Osteocyte (in vitro differentiated cells): ENCODE data around the gene NSUN6. TPM values are rescaled to one million over a fixed set of nuclear protein-coding genes. Genes with fewer than 3 reads are reported as not detected.
A peak's percentile ranks its signal among the peaks of the same experiment; 100 is the strongest.
"Not testable (repeated sequence)": the region's sequence is repeated elsewhere in the genome, so short reads cannot be mapped to it uniquely, and the experiment has no call there.

Source experiments
- DNase-seq: peaks from one replicate; pipeline ENCODE4 v3.0.0; 2021; ENCODE audit warnings: mixed read lengths; ENCODE audit not compliant: unreplicated experiment; ENCODE audit errors: extremely low spot score
- H3K27ac Mint-ChIP-seq: one replicate; pipeline ENCODE4 v1.8.0; 2021; ENCODE audit warnings: mild to moderate bottlenecking, mixed read lengths; ENCODE audit not compliant: unreplicated experiment
- H3K27me3 Mint-ChIP-seq: one replicate; pipeline ENCODE4 v1.8.0; 2021; ENCODE audit warnings: mixed read lengths; ENCODE audit not compliant: unreplicated experiment
- H3K36me3 Mint-ChIP-seq: one replicate; pipeline ENCODE4 v1.8.0; 2021; ENCODE audit warnings: mixed read lengths; ENCODE audit not compliant: unreplicated experiment
- H3K4me1 Mint-ChIP-seq: one replicate; pipeline ENCODE4 v1.8.0; 2021; ENCODE audit warnings: mixed read lengths; ENCODE audit not compliant: unreplicated experiment
- H3K4me3 Mint-ChIP-seq: one replicate; pipeline ENCODE4 v1.8.0; 2021; ENCODE audit warnings: mild to moderate bottlenecking, moderate library complexity, mixed read lengths; ENCODE audit not compliant: unreplicated experiment
- H3K9me3 Mint-ChIP-seq: one replicate; pipeline ENCODE4 v1.8.0; 2021; ENCODE audit warnings: mixed read lengths; ENCODE audit not compliant: unreplicated experiment
- total RNA-seq: library from RNA; stranded (reverse); gene quantifications from 2 replicates; pipeline ENCODE4 v1.2.1, GENCODE V29; 2021
- TF ChIP-seq, protein P1 (sequence below): fragments of 200-600 bp; sonication (generic); IDR thresholded peaks from 2 replicates; pipeline ENCODE4 v1.5.0; 2021; ENCODE audit warnings: antibody characterized with exemption, mild to moderate bottlenecking, moderate library complexity

NSUN6 gene
- total RNA-seq, 1 donor from 2014 or later: 8.3 TPM

DNA sequence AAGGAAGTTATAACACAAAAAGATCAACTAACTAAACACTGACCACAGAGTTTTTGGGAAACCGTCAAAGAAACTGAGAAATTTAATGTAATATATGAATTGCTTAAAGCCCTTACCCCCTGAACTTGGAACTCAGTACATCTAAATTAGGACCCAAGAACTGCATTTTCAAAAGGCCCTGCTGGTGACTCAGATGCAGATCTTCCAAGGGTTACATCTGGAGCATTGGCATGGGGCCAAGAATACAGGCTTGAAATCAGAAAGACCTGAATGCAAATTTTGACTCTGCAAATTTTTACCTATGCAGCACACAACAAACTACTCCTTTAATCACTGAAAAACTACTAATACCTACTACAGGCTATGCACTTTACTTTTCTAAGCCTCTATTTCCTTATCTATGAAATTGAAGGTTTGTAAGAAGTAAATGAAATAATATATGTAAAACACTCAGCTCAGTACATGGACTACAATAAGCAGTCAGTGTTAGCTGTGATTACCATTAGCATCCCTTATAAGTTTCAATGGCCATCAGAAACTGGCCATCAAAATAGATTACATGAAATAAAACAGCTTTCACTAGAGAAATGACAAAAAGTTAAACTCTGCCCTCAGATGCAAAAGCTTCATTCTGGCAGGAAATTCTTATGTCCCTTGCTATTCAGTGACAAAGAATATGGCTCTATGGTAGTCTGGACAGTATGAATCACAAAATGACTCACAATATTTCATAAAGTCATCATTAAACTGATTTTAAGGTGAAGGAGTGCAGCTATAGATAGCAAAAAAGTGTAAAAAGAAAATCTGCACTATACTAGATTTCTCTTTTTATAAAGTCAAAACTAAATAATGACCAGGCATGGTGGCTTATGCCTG, 43.6 kb downstream of the NSUN6 start:
- TF ChIP-seq, protein P1, sequence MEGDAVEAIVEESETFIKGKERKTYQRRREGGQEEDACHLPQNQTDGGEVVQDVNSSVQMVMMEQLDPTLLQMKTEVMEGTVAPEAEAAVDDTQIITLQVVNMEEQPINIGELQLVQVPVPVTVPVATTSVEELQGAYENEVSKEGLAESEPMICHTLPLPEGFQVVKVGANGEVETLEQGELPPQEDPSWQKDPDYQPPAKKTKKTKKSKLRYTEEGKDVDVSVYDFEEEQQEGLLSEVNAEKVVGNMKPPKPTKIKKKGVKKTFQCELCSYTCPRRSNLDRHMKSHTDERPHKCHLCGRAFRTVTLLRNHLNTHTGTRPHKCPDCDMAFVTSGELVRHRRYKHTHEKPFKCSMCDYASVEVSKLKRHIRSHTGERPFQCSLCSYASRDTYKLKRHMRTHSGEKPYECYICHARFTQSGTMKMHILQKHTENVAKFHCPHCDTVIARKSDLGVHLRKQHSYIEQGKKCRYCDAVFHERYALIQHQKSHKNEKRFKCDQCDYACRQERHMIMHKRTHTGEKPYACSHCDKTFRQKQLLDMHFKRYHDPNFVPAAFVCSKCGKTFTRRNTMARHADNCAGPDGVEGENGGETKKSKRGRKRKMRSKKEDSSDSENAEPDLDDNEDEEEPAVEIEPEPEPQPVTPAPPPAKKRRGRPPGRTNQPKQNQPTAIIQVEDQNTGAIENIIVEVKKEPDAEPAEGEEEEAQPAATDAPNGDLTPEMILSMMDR: no peak
- no peak overlapping the region for H3K4me3 Mint-ChIP-seq
- no peaks in the 10 kb centered on the region for H3K27me3 Mint-ChIP-seq
- H3K4me1 Mint-ChIP-seq: peaks cover 12% of the 10 kb centered on the region
- H3K27ac Mint-ChIP-seq: peak overlapping the region; percentile 50
- no peak for DNase-seq
- no peaks in the 10 kb centered on the region for H3K9me3 Mint-ChIP-seq
- H3K36me3 Mint-ChIP-seq: peaks cover 2% of the 10 kb centered on the region

DNA sequence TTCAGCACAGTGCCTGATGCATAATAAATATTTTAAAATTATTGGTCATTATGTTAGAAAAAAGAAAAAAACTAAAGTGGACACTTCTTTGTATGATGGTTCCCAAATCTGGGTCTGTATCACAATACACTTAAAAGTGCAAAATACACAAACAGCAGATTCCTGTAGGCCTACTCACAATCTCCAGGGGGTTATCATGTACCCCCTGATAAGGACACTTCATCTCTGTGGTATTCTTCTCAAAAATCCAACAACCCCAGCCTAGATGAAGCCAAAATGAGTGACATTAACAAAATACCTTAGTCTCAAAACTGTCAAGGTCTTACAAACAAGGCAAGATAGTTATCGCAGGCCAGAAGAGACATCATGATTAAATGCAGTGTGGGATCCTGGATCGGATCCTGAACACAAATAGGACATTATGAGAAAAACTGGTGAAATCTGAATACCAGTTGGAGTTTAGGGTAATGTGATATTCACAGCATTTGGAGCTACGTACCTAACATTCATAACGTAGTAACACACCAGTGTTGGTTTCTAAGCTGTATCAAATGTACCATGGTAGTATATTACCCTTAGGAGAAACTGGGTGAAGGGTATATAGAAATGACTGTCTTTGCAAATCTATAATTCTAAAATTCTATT, 45.2 kb downstream of the NSUN6 start:
- TF ChIP-seq, protein P1: no peak
- DNase-seq: no peak
- Mint-ChIP-seq H3K9me3 (no peaks in the 10 kb centered on the region), H3K27ac (no peak overlapping the region), H3K27me3 (no peaks in the 10 kb centered on the region), H3K4me3 (no peak overlapping the region), H3K4me1 (peaks cover 12% of the 10 kb centered on the region), H3K36me3 (no peaks in the 10 kb centered on the region)

DNA sequence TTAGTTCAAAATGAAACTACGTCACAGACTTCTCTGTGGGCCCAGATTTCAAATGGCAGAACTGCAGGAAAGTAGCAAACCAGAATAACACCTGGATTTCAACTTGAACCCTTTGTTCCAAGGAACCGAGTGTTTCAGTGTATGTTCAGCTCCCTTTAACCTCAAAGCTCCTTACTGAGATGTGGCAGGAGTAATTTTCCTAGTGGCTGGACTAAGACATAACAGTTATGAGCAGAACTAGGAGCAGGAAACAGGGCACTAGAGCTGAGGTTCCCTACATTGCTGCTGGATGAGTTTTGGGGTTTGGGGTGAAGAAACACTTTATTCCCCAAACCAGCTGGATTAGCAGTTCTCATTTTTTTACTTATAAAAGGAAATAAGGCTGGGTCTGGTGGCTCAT, 50.1 kb downstream of the NSUN6 start:
- Mint-ChIP-seq H3K27ac (no peak overlapping the region), H3K9me3 (no peaks in the 10 kb centered on the region), H3K4me3 (no peak overlapping the region), H3K4me1 (no peaks in the 10 kb centered on the region), H3K27me3 (no peaks in the 10 kb centered on the region), H3K36me3 (no peaks in the 10 kb centered on the region)
- DNase-seq: no peak
- TF ChIP-seq, protein P1: peak; percentile 12

DNA sequence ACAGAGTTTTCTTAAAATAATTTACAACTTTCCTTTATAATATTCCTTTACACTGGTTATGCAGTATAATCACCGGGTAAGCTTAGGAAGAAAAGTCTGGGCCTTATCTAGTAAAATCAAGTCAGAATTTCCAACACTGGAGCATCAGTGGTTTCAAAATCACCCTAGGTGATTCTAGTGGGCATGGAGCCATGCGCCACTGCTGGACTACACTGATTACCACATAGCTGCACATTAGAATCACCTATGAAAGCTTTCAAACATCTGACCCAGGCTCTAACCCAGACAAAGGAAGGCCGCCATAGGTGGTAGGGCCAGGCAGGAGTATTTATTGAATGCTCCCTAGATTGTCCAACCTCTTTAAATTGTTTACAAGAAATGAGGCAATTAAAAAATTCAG, 52.0 kb downstream of the NSUN6 start:
- TF ChIP-seq, protein P1: no peak
- H3K27me3 Mint-ChIP-seq: no peaks in the 10 kb centered on the region
- H3K9me3 Mint-ChIP-seq: no peaks in the 10 kb centered on the region
- DNase-seq: no peak
- H3K4me3 Mint-ChIP-seq: no peak overlapping the region
- peaks cover 6% of the 10 kb centered on the region for H3K36me3 Mint-ChIP-seq
- H3K4me1 Mint-ChIP-seq: no peaks in the 10 kb centered on the region
- H3K27ac Mint-ChIP-seq: no peak overlapping the region

DNA sequence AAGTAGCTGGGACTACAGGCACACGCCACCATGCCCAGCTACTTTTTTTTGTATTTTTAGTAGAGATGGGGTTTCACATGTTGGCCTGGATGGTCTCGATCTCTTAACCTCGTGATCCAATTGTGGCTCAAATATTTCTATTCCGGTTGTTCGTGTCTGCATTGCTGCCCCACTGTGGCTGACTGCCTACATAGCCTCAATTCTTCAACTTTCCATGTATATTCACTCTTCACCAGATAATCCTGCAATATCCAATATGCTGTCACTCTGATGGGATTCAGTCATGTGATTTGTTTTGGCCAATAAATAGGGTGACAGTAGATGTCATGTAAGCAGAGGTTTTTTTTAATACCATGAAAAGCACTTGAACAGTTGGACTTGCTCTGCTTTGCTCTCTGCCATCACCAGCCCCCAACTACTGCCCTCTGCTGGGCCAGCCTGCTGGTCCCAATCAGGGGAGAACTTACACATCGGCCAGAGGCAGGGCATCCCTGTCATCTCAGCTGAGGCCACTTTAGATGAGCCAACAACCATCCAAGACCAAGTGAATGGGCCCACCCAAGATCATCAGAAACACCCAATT, 56.7 kb downstream of the NSUN6 start:
- Mint-ChIP-seq H3K27me3 (no peaks in the 10 kb centered on the region), H3K36me3 (peaks cover 14% of the 10 kb centered on the region), H3K4me3 (no peak overlapping the region), H3K27ac (no peak overlapping the region), H3K4me1 (no peaks in the 10 kb centered on the region), H3K9me3 (peaks cover 6% of the 10 kb centered on the region)
- DNase-seq: no peak
- TF ChIP-seq, protein P1: peak; percentile 8

DNA sequence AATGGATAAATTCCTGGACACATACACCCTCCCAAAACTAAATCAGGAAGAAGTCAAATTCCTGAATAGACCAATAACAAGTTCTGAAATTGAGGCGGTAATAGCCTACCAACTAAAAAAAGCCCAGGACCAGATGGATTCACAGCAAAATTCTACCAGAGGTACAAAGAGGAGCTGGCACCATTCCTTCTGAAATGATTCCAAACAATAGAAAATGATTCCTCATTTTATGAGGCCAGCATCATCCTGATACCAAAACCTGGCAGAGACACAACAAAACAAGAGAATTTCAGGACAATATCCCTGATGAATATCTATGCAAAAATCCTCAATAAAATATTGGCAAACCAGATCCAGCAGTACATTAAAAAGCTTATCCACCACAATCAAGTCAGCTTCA, 60.2 kb downstream of the NSUN6 start:
- H3K4me1 Mint-ChIP-seq, H3K27me3 Mint-ChIP-seq, DNase-seq, H3K9me3 Mint-ChIP-seq, H3K4me3 Mint-ChIP-seq, H3K27ac Mint-ChIP-seq: not testable (repeated sequence)
- peaks cover 17% of the 10 kb centered on the region for H3K36me3 Mint-ChIP-seq

DNA sequence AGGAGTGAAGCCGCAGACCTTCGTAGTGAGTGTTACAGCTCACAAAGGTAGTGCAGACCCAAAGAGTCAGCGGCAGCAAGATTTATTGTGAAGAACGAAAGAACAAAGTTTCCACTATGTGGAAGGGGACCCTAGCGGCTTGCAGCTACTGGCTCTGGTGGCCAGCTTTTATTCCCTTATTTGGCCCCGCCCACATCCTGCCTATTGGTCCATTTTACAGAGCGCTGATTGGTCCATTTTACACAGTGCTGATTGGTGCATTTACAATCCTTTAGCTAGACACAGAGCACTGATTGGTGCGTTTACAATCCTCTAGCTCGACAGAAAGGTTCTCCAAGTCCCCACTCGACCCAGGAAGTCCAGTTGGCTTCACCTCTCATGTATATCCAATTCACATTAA, 64.8 kb downstream of the NSUN6 start:
- H3K27me3 Mint-ChIP-seq, H3K9me3 Mint-ChIP-seq: not testable (repeated sequence)
- peaks cover 29% of the 10 kb centered on the region for H3K36me3 Mint-ChIP-seq

More for the DNA sequence above, 64.8 kb downstream of the NSUN6 start:
- H3K4me3 Mint-ChIP-seq, DNase-seq, H3K27ac Mint-ChIP-seq, H3K4me1 Mint-ChIP-seq: not testable (repeated sequence)
